Stimulated activated CD8-positive, alpha-beta memory T cell treated with anti-CD3 and anti-CD28 coated beads, Interleukin-4, amount 100 ng/mL, for 4 hours (primary cell): ENCODE results near the gene DOCK8.

Experiments
- DNase-seq, 2 donors: peaks; one replicate each; pipeline ENCODE4 v3.0.0-alpha.2; 2020; ENCODE audit warnings: low read depth in 2 of 2, low spot score in 1 of 2

The DOCK8 gene

GRCh38 chr9:304519-305185 is 90.0 kb downstream of the DOCK8 start:
- no peak for DNase-seq

GRCh38 chr9:306907-307306 is 92.2 kb downstream of the DOCK8 start:
- DNase-seq: peak in 1 of 2 donors; percentile 8

- no peak for DNase-seq
Measured at GRCh38 chr9:311841-312240, 97.2 kb downstream of the DOCK8 start.

GRCh38 chr9:312596-313320 is 98.1 kb downstream of the DOCK8 start:
- DNase-seq: no peak

GRCh38 chr9:316382-316965 is 101.8 kb downstream of the DOCK8 start:
- DNase-seq: no peak

GRCh38 chr9:318646-319045 is 104.0 kb downstream of the DOCK8 start:
- DNase-seq: no peak

- no peak for DNase-seq
Measured at GRCh38 chr9:324971-325370, 110.3 kb downstream of the DOCK8 start.

- no peak for DNase-seq
Measured at GRCh38 chr9:326667-327066, 112.0 kb downstream of the DOCK8 start.

- no peak for DNase-seq
Measured at GRCh38 chr9:328453-328852, 113.8 kb downstream of the DOCK8 start.

- no peak for DNase-seq
Measured at GRCh38 chr9:331197-331596, 116.5 kb downstream of the DOCK8 start.

GRCh38 chr9:335373-335772 is 120.7 kb downstream of the DOCK8 start:
- no peak for DNase-seq

GRCh38 chr9:336039-336438 is 121.4 kb downstream of the DOCK8 start:
- no peak for DNase-seq

GRCh38 chr9:338602-339001 is 123.9 kb downstream of the DOCK8 start:
- no peak for DNase-seq

GRCh38 chr9:341634-342421 is 127.2 kb downstream of the DOCK8 start:
- DNase-seq: no peak

GRCh38 chr9:343773-344172 is 129.1 kb downstream of the DOCK8 start:
- no peak for DNase-seq

GRCh38 chr9:346111-346571 is 131.5 kb downstream of the DOCK8 start:
- no peak for DNase-seq

- DNase-seq: no peak
Measured at GRCh38 chr9:347667-348292, 133.1 kb downstream of the DOCK8 start.

- DNase-seq: no peak
Measured at GRCh38 chr9:350384-350783, 135.7 kb downstream of the DOCK8 start.

GRCh38 chr9:351916-352315 is 137.3 kb downstream of the DOCK8 start:
- DNase-seq: no peak

- no peak for DNase-seq
Measured at GRCh38 chr9:353077-353476, 138.4 kb downstream of the DOCK8 start.

GRCh38 chr9:354453-354852 is 139.8 kb downstream of the DOCK8 start:
- no peak for DNase-seq
